ENCODE measurements around the gene THBS1. TPM values are rescaled to one million over a fixed set of nuclear protein-coding genes. Genes with fewer than 3 reads are reported as not detected.

THBS1 gene
- total and polyA plus RNA-seq, 4 donors = 35.3 to 544 (median 325) TPM

- Histone ChIP-seq H3K4me1 (ENCODE audit: control insufficient read depth in 5 of 5, insufficient read depth in 5 of 5, low read length in 5 of 5) (peaks cover 0 to 4% (median 0%) of the 10 kb centered on the region in 5 donors), H3K4me3 (no peak overlapping the region), H3K36me3 (ENCODE audit: control insufficient read depth in 4 of 4, insufficient read depth in 4 of 4, low read length in 4 of 4) (peaks cover 3 to 17% (median 11%) of the 10 kb centered on the region in 4 donors), H3K27me3 (ENCODE audit: control insufficient read depth in 3 of 3, insufficient read depth in 3 of 3, low read length in 2 of 3) (no peaks in the 10 kb centered on the region), H3K27ac (ENCODE audit: low read depth in 1 of 2, low read length in 1 of 2) (no peak overlapping the region), H3K9me3 (ENCODE audit: control insufficient read depth in 4 of 4, insufficient read depth in 3 of 4, low read length in 3 of 4) (no peaks in the 10 kb centered on the region), H3K9ac (ENCODE audit: insufficient read depth in 1 of 2, low read length in 2 of 2) (no peak overlapping the region)
- WGBS, 2 donors = 84 to 89% methylated on average over 12 of the region's 12 CpGs
- no peak for TF ChIP-seq CTCF (IDR thresholded peaks at IDR 0.05; ENCODE audit: control extremely low read depth, extremely low read depth)
- DNase-seq = no peak
- peak; percentile 4 for ATAC-seq (ENCODE audit: insufficient read depth, low FRiP score)
These were observed 18.3 kb downstream of the THBS1 start for GRCh38 chr15:39598958-39599845.

GRCh38 chr15:39599871-39600270, 19.0 kb downstream of the THBS1 start:
- 78 to 82% methylated on average over 2 of the region's 2 CpGs for WGBS, 2 donors
- Histone ChIP-seq H3K27me3 (ENCODE audit: control insufficient read depth in 3 of 3, insufficient read depth in 3 of 3, low read length in 2 of 3) (no peaks in the 10 kb centered on the region), H3K9ac (ENCODE audit: insufficient read depth in 1 of 2, low read length in 2 of 2) (no peak overlapping the region), H3K36me3 (ENCODE audit: control insufficient read depth in 4 of 4, insufficient read depth in 4 of 4, low read length in 4 of 4) (peaks cover 3 to 16% (median 8%) of the 10 kb centered on the region in 4 donors), H3K4me1 (ENCODE audit: control insufficient read depth in 5 of 5, insufficient read depth in 5 of 5, low read length in 5 of 5) (peaks cover 0 to 4% (median 0%) of the 10 kb centered on the region in 5 donors), H3K9me3 (ENCODE audit: control insufficient read depth in 4 of 4, insufficient read depth in 3 of 4, low read length in 3 of 4) (no peaks in the 10 kb centered on the region), H3K27ac (ENCODE audit: low read depth in 1 of 2, low read length in 1 of 2) (no peak overlapping the region), H3K4me3 (no peak overlapping the region)
- no peak for TF ChIP-seq CTCF (IDR thresholded peaks at IDR 0.05; ENCODE audit: control extremely low read depth, extremely low read depth)
- DNase-seq (no peak), ATAC-seq (ENCODE audit: insufficient read depth, low FRiP score) (no peak)

GRCh38 chr15:39602143-39602542, 21.3 kb downstream of the THBS1 start:
- H3K9ac ChIP-seq (ENCODE audit: insufficient read depth in 1 of 2, low read length in 2 of 2) = no peak overlapping the region
- no peak for DNase-seq
- H3K9me3 ChIP-seq (ENCODE audit: control insufficient read depth in 4 of 4, insufficient read depth in 3 of 4, low read length in 3 of 4) = no peaks in the 10 kb centered on the region
- H3K4me1 ChIP-seq (ENCODE audit: control insufficient read depth in 5 of 5, insufficient read depth in 5 of 5, low read length in 5 of 5) = peaks cover 0 to 3% (median 0%) of the 10 kb centered on the region in 5 donors
- no peak for TF ChIP-seq CTCF (IDR thresholded peaks at IDR 0.05; ENCODE audit: control extremely low read depth, extremely low read depth)
- no peak for ATAC-seq (ENCODE audit: insufficient read depth, low FRiP score)
- H3K27ac ChIP-seq (ENCODE audit: low read depth in 1 of 2, low read length in 1 of 2) = no peak overlapping the region
- H3K27me3 ChIP-seq (ENCODE audit: control insufficient read depth in 3 of 3, insufficient read depth in 3 of 3, low read length in 2 of 3) = no peaks in the 10 kb centered on the region
- 92 to 95% methylated on average over 5 of the region's 5 CpGs for WGBS, 2 donors
- peaks cover 0 to 6% (median 0%) of the 10 kb centered on the region in 4 donors for H3K36me3 ChIP-seq (ENCODE audit: control insufficient read depth in 4 of 4, insufficient read depth in 4 of 4, low read length in 4 of 4)
- no peak overlapping the region for H3K4me3 ChIP-seq

Data from lung (tissue), 12 donors.